ENCODE results near the gene ATP13A4. TPM values are rescaled to one million over a fixed set of nuclear protein-coding genes. Genes with fewer than 3 reads are reported as not detected.
A peak's percentile ranks its signal among the peaks of the same experiment; 100 is the strongest.

The ATP13A4 gene
- total RNA-seq, 4 donors from 2014 or later: 197 to 348 (median 241) TPM

GRCh38 chr3:193470710-193471109, 84.0 kb downstream of the ATP13A4 start:
- no peak overlapping the region for H3K27ac ChIP-seq
- DNase-seq: no peak

GRCh38 chr3:193465992-193466608, 88.6 kb downstream of the ATP13A4 start:
- Histone ChIP-seq H3K27me3 (no peaks in the 10 kb centered on the region), H3K4me1 (no peaks in the 10 kb centered on the region), H3K9me3 (no peaks in the 10 kb centered on the region), H3K36me3 (peaks cover 2 to 20% of the 10 kb centered on the region in 2 donors), H3K4me3 (replicated peaks in 1 of 3) (no peak overlapping the region), H3K27ac (no peak overlapping the region)
- 78 to 86% methylated on average over 6 of the region's 6 CpGs for WGBS, 2 donors
- no peak for DNase-seq
- intact Hi-C loops (cut with DNase I): no loop called here
- TF ChIP-seq POLR2A (IDR thresholded peaks at IDR 0.05) (no peak), CTCF (IDR thresholded peaks at IDR 0.05) (no peak)

More at GRCh38 chr3:193470710-193471109, 84.0 kb downstream of the ATP13A4 start:
- H3K9me3 ChIP-seq: no peaks in the 10 kb centered on the region
- H3K4me1 ChIP-seq: no peaks in the 10 kb centered on the region
- no peak overlapping the region for H3K4me3 ChIP-seq (replicated peaks in 1 of 3)
- 86 to 92% methylated on average over 6 of the region's 6 CpGs for WGBS, 2 donors
- peaks cover 2 to 15% of the 10 kb centered on the region in 2 donors for H3K36me3 ChIP-seq
- intact Hi-C loops (cut with DNase I): no loop called here
- TF ChIP-seq POLR2A (IDR thresholded peaks at IDR 0.05) (no peak), CTCF (IDR thresholded peaks at IDR 0.05) (no peak)
- H3K27me3 ChIP-seq: no peaks in the 10 kb centered on the region

DNA sequence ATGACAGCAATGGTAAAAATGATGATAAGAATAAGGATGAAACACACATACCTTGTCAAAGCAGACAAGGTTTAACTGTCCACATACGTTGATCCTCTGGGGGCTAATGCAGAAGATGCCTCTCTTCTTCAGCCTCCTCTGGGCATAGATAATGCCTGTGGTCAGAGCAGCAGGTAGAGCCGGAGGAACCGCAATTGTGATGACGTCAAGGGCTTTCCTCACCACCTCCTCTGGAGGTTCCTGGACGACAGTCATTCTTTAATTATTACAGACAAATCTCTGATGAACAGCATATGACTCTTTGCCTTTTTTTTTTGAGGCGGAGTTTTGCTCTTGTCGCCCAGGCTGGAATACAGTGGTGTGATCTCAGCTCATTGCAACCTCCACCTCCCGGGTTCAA, 89.8 kb downstream of the ATP13A4 start:
- no peaks in the 10 kb centered on the region for H3K4me1 ChIP-seq
- H3K36me3 ChIP-seq: peaks cover 2 to 11% of the 10 kb centered on the region in 2 donors
- H3K27ac ChIP-seq: no peak overlapping the region
- intact Hi-C loops (cut with DNase I): no loop called here
- H3K27me3 ChIP-seq: no peaks in the 10 kb centered on the region
- H3K4me3 ChIP-seq (replicated peaks in 1 of 3): no peak overlapping the region
- H3K9me3 ChIP-seq: no peaks in the 10 kb centered on the region
- TF ChIP-seq POLR2A (IDR thresholded peaks at IDR 0.05) (no peak), CTCF (IDR thresholded peaks at IDR 0.05) (no peak)
- 95 to 96% methylated on average over 8 of the region's 8 CpGs for WGBS, 2 donors
- DNase-seq: no peak

DNA sequence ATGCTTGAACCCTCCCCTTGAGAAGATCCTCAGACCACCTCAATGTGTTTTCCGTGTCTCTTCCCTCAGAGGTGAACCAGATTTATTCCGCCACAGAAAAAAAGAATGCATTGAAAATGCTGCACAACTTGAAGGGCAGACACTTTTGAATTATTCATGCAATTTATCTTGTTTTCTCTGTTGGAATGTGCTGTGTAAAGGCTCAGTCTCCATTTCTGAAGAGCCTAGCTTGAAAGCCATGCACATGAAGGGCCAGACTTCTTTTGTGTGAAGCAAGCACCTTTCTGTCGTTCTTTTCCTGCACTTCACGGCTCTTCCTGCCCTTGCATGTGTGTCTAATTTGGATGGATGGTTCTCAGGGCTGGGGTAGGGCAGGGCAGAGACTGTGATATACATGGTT, 97.2 kb downstream of the ATP13A4 start:
- H3K36me3 ChIP-seq: peaks cover 13 to 14% of the 10 kb centered on the region in 2 donors
- no peak overlapping the region for H3K4me3 ChIP-seq (replicated peaks in 1 of 3)
- intact Hi-C loops (cut with DNase I): loop anchor here (5.0 kb wide), 1 partner anchor 110 kb away; no protein-coding TSS in a partner anchor
- no peaks in the 10 kb centered on the region for H3K9me3 ChIP-seq
- no peak overlapping the region for H3K27ac ChIP-seq
- H3K27me3 ChIP-seq: no peaks in the 10 kb centered on the region
- DNase-seq: no peak
- TF ChIP-seq POLR2A (IDR thresholded peaks at IDR 0.05) (no peak), CTCF (IDR thresholded peaks at IDR 0.05) (no peak)
- H3K4me1 ChIP-seq: peaks cover 0 to 5% of the 10 kb centered on the region in 2 donors
- WGBS, 2 donors: 74 to 77% methylated on average over 4 of the region's 4 CpGs

DNA sequence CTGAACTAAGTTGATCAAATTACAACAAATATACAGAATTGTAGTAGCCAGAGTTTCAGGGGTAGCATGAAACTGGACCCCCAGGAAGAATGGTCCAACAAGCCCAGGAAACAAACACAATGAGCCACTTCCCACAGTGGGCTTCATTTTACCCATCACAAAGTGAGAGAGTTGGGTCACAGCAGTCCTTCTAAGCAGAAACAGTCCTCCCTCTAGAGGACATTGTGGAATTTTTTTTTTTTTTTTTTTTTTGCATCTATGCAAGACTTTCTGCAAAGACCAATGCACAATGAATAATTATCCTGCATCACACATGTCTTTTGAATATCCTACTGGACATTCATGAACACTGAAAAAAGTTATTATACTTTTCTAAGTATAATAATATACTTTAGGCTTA, 102.4 kb downstream of the ATP13A4 start:
- H3K27me3 ChIP-seq: no peaks in the 10 kb centered on the region
- peaks cover 23% of the 10 kb centered on the region in 2 donors for H3K36me3 ChIP-seq
- intact Hi-C loops (cut with DNase I): no loop called here
- no peak overlapping the region for H3K27ac ChIP-seq
- H3K4me1 ChIP-seq: peaks cover 0 to 5% of the 10 kb centered on the region in 2 donors
- H3K9me3 ChIP-seq: no peaks in the 10 kb centered on the region
- no peak overlapping the region for H3K4me3 ChIP-seq (replicated peaks in 1 of 3)
- TF ChIP-seq CTCF (IDR thresholded peaks at IDR 0.05) (peak in 2 of 6 experiments; percentile 13 to 22), POLR2A (IDR thresholded peaks at IDR 0.05) (no peak)
- no peak for DNase-seq

Measured in thyroid gland (tissue), 4 donors.